A673 (cell line): ENCODE measurements around the gene CAVIN1.

Experiments
- CTCF ChIP-seq: fragments of 300-800, 200-600 bp; sonication (generic); conservative IDR thresholded peaks from 2 replicates; pipeline ENCODE4 v1.5.1; 2017; ENCODE audit warnings: low read depth, mild to moderate bottlenecking, antibody characterized with exemption, low read length, moderate library complexity, mixed read lengths
- EZH2 ChIP-seq: fragments of 200-600 bp; sonication (generic); IDR thresholded peaks from 2 replicates; pipeline ENCODE4 v1.6.1; 2017; ENCODE audit warnings: borderline replicate concordance, low read depth, mild to moderate bottlenecking, mixed read lengths, antibody characterized with exemption, low read length; ENCODE audit not compliant: poor library complexity, severe bottlenecking

- TF ChIP-seq CTCF (no peak), EZH2 (no peak)
These were observed 13.3 kb upstream of the CAVIN1 start for GRCh38 chr17:42436391-42436790.
